ENCODE results near the gene OR4F16.
"Not testable (repeated sequence)": the region's sequence is repeated elsewhere in the genome, so short reads cannot be mapped to it uniquely, and the experiment has no call there.

OR4F16 gene

GRCh38 chr1:686554-686953, at the start of gene OR4F16:
Gene OR4F16, minus strand, starts transcription at chr1:686654. Its CDS starts 0 bp downstream, at chr1:686654.
- DNase-seq = not testable (repeated sequence)

- DNase-seq = not testable (repeated sequence)
Measured at GRCh38 chr1:733649-734048, 47.2 kb upstream of the OR4F16 start.

- DNase-seq = not testable (repeated sequence)
Measured at GRCh38 chr1:727040-727439, 40.6 kb upstream of the OR4F16 start.

Data from CD4-positive, alpha-beta T cell treated with Interleukin-4 for 1 hour (primary cell).